SK-N-SH (cell line): ENCODE measurements around the gene DROSHA. TPM values are rescaled to one million over a fixed set of nuclear protein-coding genes. Genes with fewer than 3 reads are reported as not detected.

Source experiments
- CTCF ChIA-PET: fragments of 300-600, 350-600 bp; formaldehyde crosslinking; extraction: SDS; loops from one replicate; lab custom pipeline; 2021; lab: Yijun Ruan, JAX
- POLR2A ChIA-PET: fragments of 350-600 bp; sonication (Branson Sonifier 250); formaldehyde crosslinking; extraction: SDS; loops from one replicate; lab custom pipeline; 2020; ENCODE audit warnings: antibody characterized with exemption, inconsistent platforms; lab: Yijun Ruan, JAX
- DNase-seq: peaks from one replicate; pipeline ENCODE4 v3.0.0; 2012
- H2AFZ ChIP-seq: fragments of 200-600 bp; sonication (generic); 2 replicates; pipeline ENCODE4 v1.8.1; 2016; ENCODE audit warnings: antibody characterized with exemption, mild to moderate bottlenecking, low read depth
- H3F3A ChIP-seq: fragments of 200-600 bp; sonication (generic); replicated peaks from 2 replicates; pipeline ENCODE3; 2016; ENCODE audit warnings: antibody characterized with exemption, mild to moderate bottlenecking; ENCODE audit not compliant: insufficient read depth
- H3K27ac ChIP-seq, 2 experiments: fragments of 200-500 bp in 1 of 2; fragments of 200-600 bp in 1 of 2; sonication (Bioruptor generic) in 1 of 2; sonication (generic), shearing (Covaris generic) in 1 of 2; 2 replicates each; pipeline versions ENCODE4 v1.5.1 to v1.6.1; 2014 to 2016; ENCODE audit warnings: low read depth in 2 of 2, inconsistent platforms in 1 of 2, low read length in 1 of 2, mild to moderate bottlenecking in 1 of 2, mixed read lengths in 1 of 2
- H3K27me3 ChIP-seq: fragments of 200-600 bp; sonication (generic), shearing (Covaris generic); 2 replicates; pipeline ENCODE4 v1.6.1; 2016; ENCODE audit warnings: mixed run types; ENCODE audit not compliant: insufficient read depth
- H3K36me3 ChIP-seq, 2 experiments: fragments of 200-500 bp in 1 of 2; fragments of 200-600 bp in 1 of 2; sonication (Bioruptor generic) in 1 of 2; sonication (generic) in 1 of 2; replicated peaks in 1 of 2; 2 replicates each; pipeline versions ENCODE3 to v1.5.1; 2014 to 2016; ENCODE audit warnings: low read length in 1 of 2, mild to moderate bottlenecking in 1 of 2; ENCODE audit not compliant: insufficient read depth in 2 of 2, control insufficient read depth in 1 of 2
- H3K4me1 ChIP-seq, 2 experiments: fragments of 200-500 bp in 1 of 2; fragments of 200-600 bp in 1 of 2; sonication (Bioruptor generic) in 1 of 2; sonication (generic), shearing (Covaris generic) in 1 of 2; 2 replicates each; pipeline versions ENCODE4 v1.5.1 to v1.6.1; 2014 to 2016; ENCODE audit warnings: low read depth in 1 of 2, low read length in 1 of 2, mixed run types in 1 of 2; ENCODE audit not compliant: insufficient read depth in 2 of 2, control insufficient read depth in 1 of 2
- H3K4me2 ChIP-seq: fragments of 200-600 bp; sonication (generic), shearing (Covaris generic); 2 replicates; pipeline ENCODE4 v1.6.1; 2017; ENCODE audit warnings: mixed run types
- H3K4me3 ChIP-seq, 2 experiments: fragments of 200-500 bp in 1 of 2; fragments of 200-600 bp in 1 of 2; sonication (Bioruptor generic) in 1 of 2; sonication (generic), shearing (Covaris generic) in 1 of 2; 2 replicates each; pipeline versions ENCODE4 v1.5.1 to v1.8.1; 2014 to 2016; ENCODE audit warnings: low read depth in 2 of 2, inconsistent platforms in 1 of 2, low read length in 1 of 2, mild to moderate bottlenecking in 1 of 2, mixed read lengths in 1 of 2, moderate library complexity in 1 of 2
- H3K79me2 ChIP-seq: fragments of 200-600 bp; sonication (generic); 2 replicates; pipeline ENCODE4 v1.8.1; 2017; ENCODE audit warnings: mild to moderate bottlenecking; ENCODE audit not compliant: insufficient read depth
- H3K9ac ChIP-seq: fragments of 200-600 bp; sonication (generic); 2 replicates; pipeline ENCODE4 v1.6.1; 2017; ENCODE audit warnings: mixed run types
- H3K9me2 ChIP-seq: fragments of 200-600 bp; sonication (generic); 2 replicates; pipeline ENCODE4 v1.6.1; 2017; ENCODE audit warnings: mixed run types
- H3K9me3 ChIP-seq: fragments of 200-600 bp; sonication (generic); 2 replicates; pipeline ENCODE4 v1.6.1; 2017; ENCODE audit warnings: mixed run types, mild to moderate bottlenecking, moderate library complexity
- H4K20me1 ChIP-seq: fragments of 200-600 bp; sonication (generic); 2 replicates; pipeline ENCODE4 v1.6.1; 2017; ENCODE audit warnings: mild to moderate bottlenecking, mixed run types; ENCODE audit not compliant: insufficient read depth
- CHD2 ChIP-seq: fragments of 150-350 bp; IDR thresholded peaks from 2 replicates; pipeline ENCODE4 v1.6.1; 2018; ENCODE audit warnings: low read length; ENCODE audit not compliant: partially characterized antibody
- CTCF ChIP-seq: fragments of 200-600 bp; sonication (generic); IDR thresholded peaks from 2 replicates; pipeline ENCODE4 v1.6.1; 2017; ENCODE audit warnings: antibody characterized with exemption, mild to moderate bottlenecking, moderate library complexity
- EZH2phosphoT487 ChIP-seq: fragments of 200-600 bp; sonication (generic); IDR thresholded peaks from 2 replicates; pipeline ENCODE4 v1.6.1; 2017; ENCODE audit warnings: low read depth, mixed run types, mild to moderate bottlenecking, antibody characterized with exemption, moderate library complexity, borderline replicate concordance
- FOSL2 ChIP-seq: IDR thresholded peaks from 2 replicates; pipeline ENCODE4 v1.4.0; 2012; ENCODE audit warnings: low read depth, mild to moderate bottlenecking, moderate library complexity, borderline replicate concordance
- MEF2A ChIP-seq: IDR thresholded peaks from 2 replicates; pipeline ENCODE4 v1.4.0; 2012; ENCODE audit warnings: low read depth, borderline replicate concordance
- NFIC ChIP-seq: IDR thresholded peaks from 2 replicates; pipeline ENCODE4 v1.4.0; 2012; ENCODE audit warnings: borderline replicate concordance
- POLR2AphosphoS5 ChIP-seq: IDR thresholded peaks from 2 replicates; pipeline ENCODE4 v1.6.1; 2012; ENCODE audit warnings: low read depth, low read length
- RAD21 ChIP-seq: IDR thresholded peaks from 2 replicates; pipeline ENCODE4 v1.6.1; 2012; ENCODE audit warnings: mild to moderate bottlenecking, low read length
- RCOR1 ChIP-seq: fragments of 150-350 bp; IDR thresholded peaks from 2 replicates; pipeline ENCODE4 v1.6.1; 2017; ENCODE audit warnings: antibody characterized with exemption, low read length
- RXRA ChIP-seq: IDR thresholded peaks from 2 replicates; pipeline ENCODE4 v1.4.0; 2012; ENCODE audit warnings: low read depth, mild to moderate bottlenecking, borderline replicate concordance
- SIN3A ChIP-seq: IDR thresholded peaks from 2 replicates; pipeline ENCODE4 v1.6.1; 2012; ENCODE audit warnings: low read depth, mild to moderate bottlenecking, low read length, moderate library complexity, borderline replicate concordance
- TEAD4 ChIP-seq: IDR thresholded peaks from 2 replicates; pipeline ENCODE4 v1.4.0; 2012; ENCODE audit warnings: mild to moderate bottlenecking, borderline replicate concordance; ENCODE audit not compliant: insufficient read depth
- USF1 ChIP-seq: IDR thresholded peaks from 2 replicates; pipeline ENCODE4 v1.4.0; 2012; ENCODE audit warnings: low read depth, borderline replicate concordance
- YY1 ChIP-seq: IDR thresholded peaks from 2 replicates; pipeline ENCODE4 v1.4.0; 2012; ENCODE audit warnings: low read depth, mild to moderate bottlenecking
- ZBTB33 ChIP-seq: IDR thresholded peaks from 2 replicates; pipeline ENCODE4 v1.4.0; 2012; ENCODE audit warnings: low read depth, borderline replicate concordance
- polyA plus RNA-seq, 3 experiments: library from polyadenylated mRNA; depleted of rRNA; stranded (reverse); fragments of >200 nt; gene quantifications; 2 replicates each; pipeline ENCODE4 v1.2.3, GENCODE V29; 2012

Gene DROSHA
- polyA plus RNA-seq, 1 of the 3 experiments (the other 2 are of a cell fraction), result 49.3 TPM

- peaks cover 65% of the 10 kb centered on the region for H3K79me2 ChIP-seq
- H3K9me3 ChIP-seq, result no peaks in the 10 kb centered on the region
- H3K9ac ChIP-seq, result no peak overlapping the region
- no peak overlapping the region for H3K4me2 ChIP-seq
- H4K20me1 ChIP-seq, result no peaks in the 10 kb centered on the region
- no peak for DNase-seq
- H3K4me3 ChIP-seq, result no peak overlapping the region
- no peaks in the 10 kb centered on the region for H3K9me2 ChIP-seq
- peaks cover 8% of the 10 kb centered on the region for H3F3A ChIP-seq
- TF ChIP-seq FOSL2 (no peak), NFIC (no peak), RAD21 (no peak), USF1 (no peak), ZBTB33 (no peak), CHD2 (no peak), SIN3A (no peak), RXRA (no peak), RCOR1 (no peak), CTCF (no peak), EZH2phosphoT487 (no peak), MEF2A (no peak), YY1 (no peak), TEAD4 (no peak), POLR2AphosphoS5 (no peak)
- H3K27me3 ChIP-seq, result no peaks in the 10 kb centered on the region
- H2AFZ ChIP-seq, result no peak overlapping the region
- CTCF ChIA-PET, result interaction anchor here (0.9 kb wide), 1 partner anchor 114 kb away, joined by 3 read pairs; no protein-coding TSS in a partner anchor
- H3K4me1 ChIP-seq, result peaks cover 6% of the 10 kb centered on the region in 2 experiments; a peak in 3 of 4 replicates
- no peak overlapping the region; a peak in 1 of 4 replicates for H3K27ac ChIP-seq
- peaks cover 64 to 81% of the 10 kb centered on the region in 2 experiments for H3K36me3 ChIP-seq
- POLR2A ChIA-PET, result no interaction called here
Observed at GRCh38 chr5:31537349-31537748, 5.5 kb upstream of the DROSHA start.
